Panc1 (cell line): ENCODE data around the gene ZCCHC24.

Experiments
- CTCF ChIP-seq: fragments of 450-650 bp; IDR thresholded peaks from 2 replicates; pipeline ENCODE4 v1.5.1; 2017; ENCODE audit warnings: mild to moderate bottlenecking
- POLR2AphosphoS5 ChIP-seq: IDR thresholded peaks from 2 replicates; pipeline ENCODE4 v1.6.1; 2012; ENCODE audit warnings: mild to moderate bottlenecking, low read depth, low read length, moderate library complexity

GRCh38 chr10:79468015-79468560, 22.7 kb upstream of the ZCCHC24 start:
- TF ChIP-seq CTCF (no peak), POLR2AphosphoS5 (no peak)
